NOMO-1 treated with DMSO at 0.1 percent for 48 hours (cell line): ENCODE data around the gene KAT5.
A peak's percentile ranks its signal among the peaks of the same experiment; 100 is the strongest.
"Not testable (repeated sequence)": the region's sequence is repeated elsewhere in the genome, so short reads cannot be mapped to it uniquely, and the experiment has no call there.

Experiments
- DNase-seq: peaks from one replicate; lab custom pipeline; 2025; ENCODE audit not compliant: unreplicated experiment; lab: John Stamatoyannopoulos, UW

Gene KAT5

DNA sequence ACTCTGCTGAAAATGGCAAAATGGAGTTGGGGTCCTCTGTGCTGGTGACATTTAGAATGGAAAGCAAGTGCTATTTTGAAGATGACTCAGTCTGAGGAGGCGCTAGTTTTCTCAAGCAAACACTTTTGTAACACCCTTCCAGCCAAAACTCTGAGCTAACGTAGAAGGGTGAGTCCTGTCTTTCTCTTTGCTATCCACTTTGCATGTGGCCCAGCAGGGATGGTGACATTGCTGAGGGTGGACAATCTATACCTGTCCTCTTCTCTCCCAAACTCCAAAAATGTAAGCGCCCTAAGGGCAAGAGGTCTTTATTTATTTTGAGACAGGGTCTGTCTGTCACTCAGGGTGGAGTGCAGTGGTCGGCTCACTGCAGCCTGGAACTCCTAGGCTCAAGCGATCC is 3.6 kb upstream of the KAT5 start:
- DNase-seq, result no peak

- no peak for DNase-seq
Observed at GRCh38 chr11:65709661-65710060, 2.4 kb upstream of the KAT5 start.

DNA sequence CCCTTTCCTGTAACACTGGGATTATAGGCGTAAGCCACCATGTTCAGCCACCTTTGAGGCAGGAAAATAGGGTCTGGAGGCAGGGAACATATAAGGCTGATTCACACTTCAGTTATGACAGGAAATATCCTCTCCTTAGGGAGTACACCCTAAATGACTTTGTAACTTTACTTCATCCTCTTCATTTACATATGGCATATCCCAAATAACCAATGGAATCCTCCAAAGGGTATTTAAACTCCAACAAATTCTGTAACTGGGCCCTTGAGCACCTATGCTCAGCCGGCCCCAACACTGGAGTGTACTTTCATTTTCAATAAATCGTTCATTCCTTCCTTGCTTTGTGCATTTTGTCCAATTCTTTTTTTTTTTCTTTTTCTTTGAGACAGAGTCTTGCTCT is 1.6 kb upstream of the KAT5 start:
- DNase-seq, result no peak

GRCh38 chr11:65712633-65713076 is 603 bp downstream of the KAT5 start:
- DNase-seq, result no peak

DNA sequence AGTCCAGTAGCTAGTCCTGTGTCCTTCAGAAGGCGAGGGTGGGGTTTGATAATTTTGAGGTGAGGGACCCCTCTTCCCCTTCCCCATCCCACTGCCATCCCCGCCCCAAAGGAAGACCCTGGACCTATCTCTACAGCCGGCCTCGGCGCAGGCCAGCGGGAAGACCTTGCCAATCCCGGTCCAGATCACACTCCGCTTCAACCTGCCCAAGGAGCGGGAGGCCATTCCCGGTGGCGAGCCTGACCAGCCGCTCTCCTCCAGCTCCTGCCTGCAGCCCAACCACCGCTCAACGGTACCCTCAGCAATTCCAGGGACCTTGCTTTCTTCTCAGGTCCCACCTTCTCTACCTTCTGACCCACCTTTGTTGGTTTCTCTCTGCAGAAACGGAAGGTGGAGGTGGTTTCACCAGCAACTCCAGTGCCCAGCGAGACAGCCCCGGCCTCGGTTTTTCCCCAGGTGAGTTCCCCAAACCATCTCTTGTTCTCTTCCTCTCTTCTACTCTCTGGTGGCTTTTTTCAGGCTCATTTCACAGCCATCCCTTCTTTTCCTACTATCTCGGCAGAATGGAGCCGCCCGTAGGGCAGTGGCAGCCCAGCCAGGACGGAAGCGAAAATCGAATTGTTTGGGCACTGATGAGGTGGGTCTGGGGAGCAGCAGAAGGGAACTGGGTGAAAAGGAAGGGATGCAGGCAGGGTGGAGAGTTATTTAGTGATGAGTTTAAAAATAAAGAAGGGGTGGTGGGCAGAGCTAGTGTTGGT is 1.3 kb downstream of the KAT5 start:
- no peak for DNase-seq

- no peak for DNase-seq
Observed at GRCh38 chr11:65714433-65714832, 2.4 kb downstream of the KAT5 start.

- DNase-seq, result no peak
Observed at GRCh38 chr11:65716302-65716701, 4.2 kb downstream of the KAT5 start.

DNA sequence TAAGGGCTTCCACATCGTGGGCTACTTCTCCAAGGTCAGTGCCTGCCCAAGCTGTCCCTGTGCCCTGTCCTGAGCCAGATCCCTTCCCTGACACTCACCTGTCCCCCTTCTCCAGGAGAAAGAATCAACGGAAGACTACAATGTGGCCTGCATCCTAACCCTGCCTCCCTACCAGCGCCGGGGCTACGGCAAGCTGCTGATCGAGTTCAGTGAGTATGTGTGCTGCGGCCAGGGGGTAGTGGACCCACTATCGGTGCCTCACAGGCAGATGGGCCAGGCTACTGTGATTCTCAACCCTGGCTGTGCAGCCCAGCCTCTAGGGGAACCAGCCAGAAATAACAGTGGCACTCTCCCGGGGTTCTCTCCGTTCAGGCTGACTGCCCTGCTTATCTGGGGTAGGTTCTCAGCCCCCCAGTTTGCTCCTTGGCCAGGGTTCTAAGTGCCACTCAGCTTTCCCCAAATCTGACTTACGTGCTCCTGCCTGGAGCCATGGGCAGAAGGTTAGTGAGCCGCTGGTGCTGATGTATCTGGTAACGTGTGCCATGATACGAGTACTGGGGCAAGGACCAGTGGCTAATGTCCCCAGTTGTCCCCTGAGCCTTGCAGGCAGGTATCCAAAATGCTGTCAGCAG is 4.8 kb downstream of the KAT5 start:
- no peak for DNase-seq

- DNase-seq, result no peak
Observed at GRCh38 chr11:65717906-65718305, 5.9 kb downstream of the KAT5 start.

- DNase-seq, result no peak
Observed at GRCh38 chr11:65718531-65718930, 6.5 kb downstream of the KAT5 start.

- no peak for DNase-seq
Observed at GRCh38 chr11:65718964-65719492, 7.0 kb downstream of the KAT5 start.

- DNase-seq, result peak; percentile 34
Observed at GRCh38 chr11:65719871-65720210, 7.8 kb downstream of the KAT5 start.

GRCh38 chr11:65720211-65720934 is 8.3 kb downstream of the KAT5 start, which contains the start of gene RNASEH2C:
RNASEH2C (minus strand) TSS chr11:65720798; CDS start chr11:65720758, 40 bp downstream.
- DNase-seq, result peak; percentile 64

DNA sequence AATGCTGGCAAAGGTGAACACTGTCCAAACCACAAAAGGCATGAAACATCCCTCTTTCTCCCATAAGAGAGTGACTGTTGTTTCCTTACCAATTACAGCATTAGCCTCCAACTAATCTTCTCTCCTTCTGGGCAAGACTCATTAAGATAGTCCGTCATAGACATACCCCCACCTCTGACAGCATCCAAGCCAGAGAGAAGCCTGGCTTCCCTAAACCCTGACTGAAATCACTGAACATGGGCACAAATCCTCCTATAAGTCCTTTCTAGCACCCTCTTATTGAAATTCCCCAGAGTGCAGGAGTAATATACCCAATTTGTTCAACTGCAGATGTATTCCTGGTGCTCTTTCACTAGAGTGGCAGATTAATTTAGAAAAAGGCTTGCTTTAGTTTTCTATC is 10.2 kb downstream of the KAT5 start:
- no peak for DNase-seq

DNA sequence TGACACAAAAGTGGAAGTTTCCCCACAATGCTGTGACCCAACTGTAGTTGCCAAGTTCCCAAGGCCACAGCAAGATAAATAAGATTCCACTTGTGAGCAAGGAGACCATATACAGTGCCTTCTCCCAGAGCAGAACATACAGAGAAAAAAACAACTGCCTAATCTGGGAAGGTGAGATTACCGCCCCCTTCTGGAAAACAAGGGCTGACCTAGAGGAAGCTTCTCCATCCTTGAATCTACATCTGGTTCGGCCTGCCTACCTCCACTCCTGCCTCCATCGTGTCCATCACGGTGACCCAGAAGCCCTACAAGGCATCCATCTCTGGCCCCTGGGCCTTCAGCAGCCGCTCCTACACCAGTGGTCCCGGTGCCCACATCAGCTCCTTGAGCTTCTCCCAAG is 14.6 kb downstream of the KAT5 start:
- DNase-seq, result no peak

GRCh38 chr11:65727865-65728264 is 15.8 kb downstream of the KAT5 start:
- no peak for DNase-seq

- no peak for DNase-seq
Observed at GRCh38 chr11:65730461-65730860, 18.4 kb downstream of the KAT5 start.

GRCh38 chr11:65735111-65735510 is 23.1 kb downstream of the KAT5 start:
- DNase-seq, result not testable (repeated sequence)

- DNase-seq, result no peak
Observed at GRCh38 chr11:65736810-65737209, 24.8 kb downstream of the KAT5 start.

- DNase-seq, result no peak
Observed at GRCh38 chr11:65739022-65739421, 27.0 kb downstream of the KAT5 start.

GRCh38 chr11:65741185-65741584 is 29.1 kb downstream of the KAT5 start:
- no peak for DNase-seq

DNA sequence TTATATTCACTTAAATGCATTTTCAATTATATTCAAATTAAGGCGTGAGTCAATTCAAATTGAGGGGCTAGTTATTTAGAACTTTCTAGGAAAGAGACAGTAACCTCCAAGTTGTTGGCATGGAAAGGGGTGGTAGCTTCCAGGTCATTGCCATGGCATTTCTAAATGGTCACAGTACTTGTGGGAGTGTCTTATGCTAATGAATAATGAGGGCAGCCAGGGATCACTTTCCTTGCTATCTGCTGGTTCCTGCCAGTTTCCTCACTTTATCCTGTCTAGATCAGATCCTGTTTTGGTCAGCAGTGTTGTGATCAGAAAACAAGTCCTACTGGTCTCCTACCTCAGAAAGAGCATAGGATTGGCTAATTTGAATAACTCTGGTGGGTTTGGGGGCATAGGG is 30.3 kb downstream of the KAT5 start:
- no peak for DNase-seq
